Peyer's patch (tissue), 4 donors: ENCODE measurements around the gene ADAMTS12. TPM values are rescaled to one million over a fixed set of nuclear protein-coding genes. Genes with fewer than 3 reads are reported as not detected.

ENCODE experiments used
- DNase-seq, 3 donors: peaks; one replicate each; pipeline ENCODE4 v3.0.0-alpha.2; 2017 to 2019
- H3K27ac ChIP-seq, 4 donors: fragments of 200-600 bp; sonication (generic); one replicate each; pipeline ENCODE4 v1.5.1; 2016 to 2019
- H3K27me3 ChIP-seq, 2 donors: fragments of 200-600 bp; sonication (generic); one replicate each; pipeline ENCODE4 v1.5.1; 2019
- H3K36me3 ChIP-seq, 3 donors: fragments of 200-600 bp; sonication (generic); one replicate each; pipeline ENCODE4 v1.5.1; 2016 to 2019
- H3K4me1 ChIP-seq, 4 donors: fragments of 200-600 bp; sonication (generic); one replicate each; pipeline ENCODE4 v1.5.1; 2016 to 2019
- H3K4me3 ChIP-seq, 4 donors: fragments of 200-600 bp; sonication (generic); 1 replicate in 3 of 4; 2 replicates in 1 of 4; pipeline ENCODE4 v1.5.1; 2016 to 2019; ENCODE audit warnings: mild to moderate bottlenecking in 1 of 4
- H3K9me3 ChIP-seq, 4 donors: fragments of 200-600 bp; sonication (generic); one replicate each; pipeline ENCODE4 v1.5.1; 2016 to 2019; ENCODE audit warnings: mild to moderate bottlenecking in 1 of 4
- CTCF ChIP-seq, 6 experiments: fragments of 450-650 bp in 4 of 6; fragments of 200-600 bp in 2 of 6; sonication (generic) in 1 of 6; IDR thresholded peaks; one replicate each; pipeline ENCODE4 v1.5.1; 2017 to 2019; ENCODE audit warnings: antibody characterized with exemption in 6 of 6, mild to moderate bottlenecking in 3 of 6, moderate library complexity in 1 of 6
- POLR2A ChIP-seq, 2 donors: fragments of 450-650 bp; IDR thresholded peaks; one replicate each; pipeline ENCODE4 v1.5.1; 2017; ENCODE audit warnings: antibody characterized with exemption in 2 of 2, mild to moderate bottlenecking in 2 of 2, moderate library complexity in 2 of 2
- total RNA-seq, 4 donors: library from RNA; depleted of rRNA; stranded (reverse); fragments of >200 nt; gene quantifications; one replicate each; pipeline ENCODE4 v1.1.0, GENCODE V29; 2016

Gene ADAMTS12
- total RNA-seq, 4 donors from 2014 or later: 0.53 to 11.6 (median 1.3) TPM

GRCh38 chr5:33501899-33502298 lies 389.9 kb downstream of the ADAMTS12 start:
- DNase-seq: no peak
- TF ChIP-seq POLR2A (IDR thresholded peaks at IDR 0.05): no peak
- no peak for TF ChIP-seq CTCF (IDR thresholded peaks at IDR 0.05)
- Histone ChIP-seq H3K4me3 (no peak overlapping the region), H3K9me3 (no peaks in the 10 kb centered on the region), H3K27ac (no peak overlapping the region), H3K4me1 (no peaks in the 10 kb centered on the region), H3K27me3 (no peaks in the 10 kb centered on the region), H3K36me3 (no peaks in the 10 kb centered on the region)

- H3K27ac ChIP-seq: no peak overlapping the region
- H3K27me3 ChIP-seq: no peaks in the 10 kb centered on the region
- TF ChIP-seq CTCF (IDR thresholded peaks at IDR 0.05) (no peak), POLR2A (IDR thresholded peaks at IDR 0.05) (no peak)
- H3K36me3 ChIP-seq: no peaks in the 10 kb centered on the region
- DNase-seq: no peak
- H3K4me1 ChIP-seq: no peaks in the 10 kb centered on the region
- no peak overlapping the region for H3K4me3 ChIP-seq
- H3K9me3 ChIP-seq: no peaks in the 10 kb centered on the region
Measured at GRCh38 chr5:33501260-33501659, 390.5 kb downstream of the ADAMTS12 start.

GRCh38 chr5:33494466-33494865 lies 397.3 kb downstream of the ADAMTS12 start:
- Histone ChIP-seq H3K4me3 (no peak overlapping the region), H3K4me1 (no peaks in the 10 kb centered on the region), H3K9me3 (no peaks in the 10 kb centered on the region), H3K27ac (no peak overlapping the region), H3K27me3 (no peaks in the 10 kb centered on the region), H3K36me3 (no peaks in the 10 kb centered on the region)
- TF ChIP-seq POLR2A (IDR thresholded peaks at IDR 0.05) (no peak), CTCF (IDR thresholded peaks at IDR 0.05) (no peak)
- DNase-seq: no peak

GRCh38 chr5:33491941-33492340 lies 399.8 kb downstream of the ADAMTS12 start:
- Histone ChIP-seq H3K27ac (no peak overlapping the region), H3K4me3 (no peak overlapping the region), H3K4me1 (no peaks in the 10 kb centered on the region), H3K36me3 (no peaks in the 10 kb centered on the region), H3K9me3 (no peaks in the 10 kb centered on the region), H3K27me3 (no peaks in the 10 kb centered on the region)
- TF ChIP-seq CTCF (IDR thresholded peaks at IDR 0.05) (no peak), POLR2A (IDR thresholded peaks at IDR 0.05) (no peak)
- no peak for DNase-seq

GRCh38 chr5:33490071-33490665 lies 401.6 kb downstream of the ADAMTS12 start:
- TF ChIP-seq POLR2A (IDR thresholded peaks at IDR 0.05): no peak
- no peak for TF ChIP-seq CTCF (IDR thresholded peaks at IDR 0.05)
- no peaks in the 10 kb centered on the region for H3K36me3 ChIP-seq
- DNase-seq: no peak
- no peak overlapping the region for H3K27ac ChIP-seq
- H3K27me3 ChIP-seq: no peaks in the 10 kb centered on the region
- no peak overlapping the region for H3K4me3 ChIP-seq
- no peaks in the 10 kb centered on the region for H3K4me1 ChIP-seq
- no peaks in the 10 kb centered on the region for H3K9me3 ChIP-seq
